Stimulated activated CD4-positive, alpha-beta T cell treated with anti-CD3 and anti-CD28 coated beads, Interleukin-15, amount 100 ng/mL, for 1 hour (primary cell): ENCODE results near the gene OR7A17.

Source experiments
- DNase-seq, 2 donors: peaks; one replicate each; pipeline ENCODE4 v3.0.0-alpha.2; 2020; ENCODE audit warnings: low read depth in 1 of 2, low spot score in 1 of 2

Gene OR7A17

GRCh38 chr19:14886032-14886431, at the start of gene OR7A17:
Gene OR7A17, minus strand, starts transcription at chr19:14886132. Its CDS starts 4,777 bp downstream, at chr19:14881355.
- DNase-seq: no peak

GRCh38 chr19:14933506-14933905, 47.6 kb upstream of the OR7A17 start:
- DNase-seq: no peak

GRCh38 chr19:14916848-14917247, 30.9 kb upstream of the OR7A17 start:
- DNase-seq: no peak

DNA sequence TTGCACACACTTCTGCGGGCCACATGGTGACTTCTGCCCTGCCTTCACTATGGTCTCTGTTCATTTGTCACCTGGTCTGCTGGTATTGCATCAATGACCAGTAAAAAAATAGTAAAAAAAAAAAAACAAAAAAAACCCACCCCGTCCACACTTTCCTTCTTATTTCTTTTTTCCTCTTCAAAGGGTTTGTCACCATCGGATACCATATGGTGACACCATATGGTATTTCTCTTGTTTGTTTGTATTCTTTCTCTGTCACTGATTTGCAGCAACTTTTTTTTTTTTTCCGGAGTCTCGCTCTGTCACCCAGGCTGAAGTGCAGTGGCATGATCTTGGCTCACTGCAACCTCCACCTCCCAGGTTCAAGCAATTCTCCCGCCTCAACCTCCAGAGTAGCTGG, 29.2 kb upstream of the OR7A17 start:
- DNase-seq: no peak

- no peak for DNase-seq
Measured at GRCh38 chr19:14906711-14907110, 20.8 kb upstream of the OR7A17 start.

DNA sequence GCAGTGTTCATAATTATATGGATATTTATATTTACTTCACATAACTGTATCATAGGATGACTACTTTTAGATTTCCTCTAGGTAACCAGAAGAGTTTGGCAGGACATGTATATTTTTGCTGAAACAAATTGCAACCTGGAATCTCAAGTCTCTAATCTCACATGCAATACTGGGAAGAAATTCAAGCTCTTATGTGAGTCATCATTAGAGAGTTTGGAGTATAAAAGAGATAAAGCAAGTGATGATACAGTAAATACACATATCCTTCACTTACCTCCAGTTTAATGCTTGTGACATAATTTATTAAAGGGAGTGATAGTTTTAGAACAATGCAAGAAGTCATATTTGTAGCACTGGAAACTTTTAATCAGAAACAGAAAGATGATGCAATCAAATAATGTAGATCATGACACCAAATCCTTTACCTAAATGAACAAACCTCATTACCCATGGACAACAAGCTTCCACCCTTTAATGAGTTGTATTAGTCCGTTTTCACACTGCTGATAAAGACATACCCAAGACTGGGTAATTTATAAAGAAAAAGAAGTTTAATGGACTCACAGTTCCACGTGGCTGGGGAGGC, 15.8 kb upstream of the OR7A17 start:
- no peak for DNase-seq

DNA sequence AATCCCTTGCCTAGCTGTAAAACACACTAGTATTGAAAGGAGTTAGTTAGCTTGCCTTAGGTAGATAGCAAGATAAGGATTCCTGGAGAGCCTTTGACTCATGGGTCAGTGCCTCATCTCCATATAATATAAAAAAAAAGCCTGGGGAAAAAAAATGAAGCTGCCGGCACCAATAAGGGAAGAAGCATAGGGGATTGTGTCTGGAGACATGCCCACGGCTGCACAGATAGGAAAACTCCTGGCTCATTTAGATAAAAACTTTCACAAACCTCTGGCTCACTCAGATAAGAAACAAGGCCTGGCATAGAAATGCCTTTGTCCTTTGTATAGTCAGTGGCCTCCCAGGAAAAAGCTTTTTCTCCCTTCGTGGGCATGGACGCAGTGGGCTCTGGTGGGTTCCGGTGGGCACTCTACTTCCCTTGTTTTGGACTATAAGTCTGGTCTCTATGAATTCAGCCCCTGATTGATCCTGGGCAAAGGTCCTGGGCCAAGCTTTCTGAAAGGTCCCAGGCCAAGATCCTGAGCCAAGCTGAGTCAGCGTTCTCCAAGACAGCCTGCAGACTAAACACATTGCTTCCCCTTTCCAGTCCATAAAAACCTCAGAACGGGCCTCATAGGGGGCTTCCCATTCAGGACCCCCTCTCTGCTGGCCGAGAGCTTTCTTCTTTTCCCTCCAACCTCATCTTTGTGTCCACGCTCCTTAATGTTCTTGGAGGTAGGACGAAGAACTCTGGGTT, 4.9 kb upstream of the OR7A17 start:
- no peak for DNase-seq

DNA sequence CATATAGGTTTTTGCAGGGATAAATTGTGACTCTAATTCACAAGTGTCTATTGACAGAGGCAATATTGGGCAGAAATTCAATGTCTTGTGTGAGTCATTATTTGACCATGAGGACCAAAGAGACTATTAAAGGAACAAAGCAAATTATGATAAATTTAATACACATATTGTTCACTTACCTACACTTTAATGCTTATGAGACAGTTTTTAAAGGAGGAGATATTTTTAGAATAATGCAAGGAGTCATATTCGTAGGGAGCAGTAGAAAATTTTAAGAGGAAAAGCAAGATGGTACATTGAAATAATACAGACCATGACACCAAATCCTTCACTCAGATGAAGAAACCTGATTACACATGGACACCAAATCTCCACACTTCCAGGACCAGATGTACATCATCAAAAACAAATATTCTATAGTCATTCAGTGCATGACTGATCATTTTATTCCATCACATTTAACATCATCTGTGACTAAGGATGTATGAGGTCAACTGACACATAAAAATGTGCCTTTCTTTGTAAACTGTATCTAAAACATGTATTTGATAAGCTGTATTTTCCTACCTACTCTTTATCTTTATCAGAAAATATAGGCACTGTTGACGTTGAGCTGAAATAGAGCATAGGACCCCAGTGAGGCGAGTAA, 4.2 kb upstream of the OR7A17 start:
- no peak for DNase-seq

DNA sequence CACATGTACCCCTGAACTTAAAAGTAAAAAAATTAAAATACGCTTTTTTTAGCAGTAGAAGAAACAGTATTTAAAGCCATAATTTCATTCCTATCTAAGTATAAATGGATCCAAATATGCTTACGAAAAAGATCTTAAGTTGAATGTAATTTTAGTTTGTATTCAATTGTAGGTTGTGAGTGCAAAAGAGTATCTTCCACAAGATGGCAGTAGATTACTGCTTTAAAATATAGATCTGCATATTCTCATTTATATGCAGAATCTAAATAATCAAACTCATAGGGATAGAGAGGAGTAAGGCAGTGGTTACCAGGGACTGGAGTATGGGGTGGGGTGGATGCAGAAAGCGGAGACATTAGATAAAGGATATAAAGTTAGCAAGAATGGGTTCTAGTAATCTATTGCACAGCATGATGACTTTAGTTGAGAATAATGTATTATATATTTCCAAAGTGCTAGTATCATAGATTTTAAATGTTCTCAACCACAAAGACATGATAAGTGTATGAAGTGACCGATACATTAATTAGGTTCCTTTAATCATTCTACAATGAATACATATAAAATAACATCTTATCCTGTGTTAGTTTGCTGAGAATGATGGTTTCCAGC, 14.2 kb downstream of the OR7A17 start:
- DNase-seq: no peak

- no peak for DNase-seq
Measured at GRCh38 chr19:14868497-14868896, 17.4 kb downstream of the OR7A17 start.

- DNase-seq: no peak
Measured at GRCh38 chr19:14848822-14849221, 37.1 kb downstream of the OR7A17 start, which contains the start of gene OR7A10. Gene OR7A10, minus strand, starts transcription at chr19:14848922. Its CDS starts 7,045 bp downstream, at chr19:14841877.

- DNase-seq: no peak
Measured at GRCh38 chr19:14843578-14843977, 42.4 kb downstream of the OR7A17 start.

DNA sequence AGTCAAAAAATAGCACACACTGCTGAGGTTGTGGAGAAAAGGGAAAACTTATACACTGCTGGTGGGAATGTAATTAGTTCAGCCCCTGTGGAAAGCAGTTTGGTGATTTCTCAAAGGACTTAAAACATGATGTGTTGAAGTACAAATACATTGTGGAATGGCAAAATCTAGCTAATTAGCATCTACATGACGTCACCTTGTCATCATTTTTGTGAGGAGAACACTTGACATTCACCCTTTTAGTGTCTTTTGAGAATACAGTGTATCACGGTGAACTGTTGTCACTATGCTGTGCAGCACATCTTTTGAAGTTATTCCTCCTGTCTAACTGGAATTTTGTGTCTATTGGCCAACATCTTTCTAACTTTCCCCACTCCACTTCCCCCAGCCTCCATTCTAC, 42.8 kb downstream of the OR7A17 start:
- no peak for DNase-seq

GRCh38 chr19:14840206-14840605, 45.7 kb downstream of the OR7A17 start:
- no peak for DNase-seq

GRCh38 chr19:14837391-14837790, 48.5 kb downstream of the OR7A17 start:
- no peak for DNase-seq

GRCh38 chr19:14835011-14835410, 50.9 kb downstream of the OR7A17 start, which contains the start of the genes OR7A5 and OR7C1:
Gene OR7A5, minus strand, starts transcription at chr19:14835185. Its CDS starts 6,944 bp downstream, at chr19:14828241.
Gene OR7C1, minus strand, starts transcription at chr19:14835185. Its CDS starts 35,049 bp downstream, at chr19:14800136.
- DNase-seq: no peak

GRCh38 chr19:14830702-14831101, 55.2 kb downstream of the OR7A17 start:
- DNase-seq: no peak
